Measurements from ENCODE around the gene CSNK1D.

The CSNK1D gene

DNA sequence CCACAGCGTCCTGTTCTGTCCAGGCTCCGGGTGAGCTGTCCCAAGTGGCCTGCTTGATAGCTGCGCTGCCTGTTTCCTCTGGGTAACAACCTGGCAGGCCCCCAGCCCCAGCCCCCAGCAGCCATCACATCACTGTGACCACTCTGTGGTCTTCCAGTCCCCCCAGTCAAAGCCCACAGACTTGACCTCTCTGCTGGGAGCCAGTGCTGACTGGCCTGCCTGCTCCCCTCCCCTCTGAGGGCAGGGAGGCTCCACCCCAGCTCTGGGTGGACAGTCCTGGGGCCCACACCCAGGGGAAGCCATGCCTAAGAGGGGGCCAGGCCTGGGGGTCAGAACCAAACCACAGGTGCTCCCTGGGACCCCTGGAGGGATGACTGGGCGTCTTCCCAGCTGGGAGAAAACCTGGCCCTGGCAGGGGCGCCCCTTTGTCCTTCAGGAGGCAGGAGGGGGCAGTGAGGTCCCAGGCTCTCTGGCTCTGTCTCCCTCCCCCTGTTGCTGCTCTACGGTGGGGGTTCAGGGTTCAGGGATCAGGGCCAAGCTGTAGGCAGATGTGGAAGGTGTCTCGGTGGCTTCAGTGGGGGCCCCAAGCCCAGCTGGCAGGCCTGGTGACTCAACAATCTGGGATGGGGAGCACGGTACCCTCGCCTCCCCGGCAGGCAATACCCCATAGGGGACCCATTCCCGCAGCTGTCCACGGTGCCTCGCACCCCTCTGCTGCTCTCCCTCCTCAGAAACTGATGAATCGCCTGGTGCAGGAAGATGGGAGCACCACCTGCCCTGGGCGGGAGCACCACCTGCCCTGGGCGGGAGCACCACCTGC, 46.5 kb downstream of the CSNK1D start:
- DNase-seq = no peak

DNA sequence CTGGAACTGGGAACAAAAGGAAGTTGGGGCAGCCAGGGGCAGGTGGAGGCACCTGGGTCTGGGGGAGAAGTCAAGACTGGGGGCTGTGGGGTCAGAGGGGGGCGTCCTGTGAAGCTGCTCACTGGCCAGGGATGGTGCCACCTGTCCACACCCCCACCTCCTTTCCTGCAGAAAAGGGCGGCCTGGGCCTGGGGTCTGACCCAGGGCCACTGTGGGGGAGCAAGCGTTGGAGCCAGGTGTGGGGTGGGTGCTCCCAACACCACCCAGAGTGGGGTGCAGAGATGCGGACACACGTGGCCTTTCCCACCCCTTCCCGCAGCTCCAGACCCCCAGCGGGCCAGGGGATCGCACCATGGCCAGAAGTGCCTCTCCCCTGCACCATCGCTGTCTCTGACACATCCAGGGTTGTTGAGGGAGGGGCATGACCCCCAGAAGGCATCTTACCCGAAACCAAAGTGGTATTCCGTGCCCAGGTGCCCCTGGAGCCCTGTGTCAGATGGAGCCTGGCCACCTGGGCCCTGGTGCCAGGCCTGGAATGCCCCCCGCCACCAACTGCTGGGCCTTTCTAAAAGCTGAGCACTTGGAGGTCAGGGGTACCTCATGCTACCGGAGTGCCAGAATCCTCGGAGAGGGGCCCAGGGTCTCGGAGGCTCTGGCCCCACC, 47.2 kb downstream of the CSNK1D start:
- no peak for DNase-seq

DNA sequence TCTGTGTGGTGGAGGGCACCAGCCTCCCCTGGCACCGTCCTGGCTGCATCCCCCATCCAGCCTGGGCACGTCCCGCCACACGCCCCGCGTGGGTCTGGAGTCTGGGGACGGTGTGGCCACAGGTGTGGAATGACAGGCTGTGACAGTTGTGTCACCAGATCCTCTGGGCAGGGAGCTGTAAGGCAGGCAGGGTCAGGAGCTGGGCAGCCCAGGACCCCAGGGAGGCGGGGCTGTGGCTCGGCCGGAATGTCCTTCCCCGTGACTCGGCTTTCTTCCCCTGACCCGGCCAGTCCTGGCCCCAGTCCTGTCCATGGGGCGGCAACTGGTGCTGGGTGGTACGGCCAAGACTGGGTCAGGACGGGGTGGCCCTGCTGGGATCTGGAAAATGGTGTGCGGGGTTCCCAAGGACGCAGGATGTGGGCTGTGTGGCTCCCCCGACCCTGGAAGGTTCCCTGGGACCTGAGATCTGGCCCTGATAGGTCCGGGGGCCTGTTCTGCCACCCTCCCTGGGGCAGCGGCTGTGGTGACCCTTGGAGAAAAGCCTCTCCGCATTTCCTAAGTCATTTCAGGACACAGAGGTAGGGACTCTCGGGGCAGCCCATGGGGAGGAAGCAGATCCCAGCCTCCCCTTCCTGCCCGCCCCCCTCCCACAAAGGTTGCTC, 48.0 kb downstream of the CSNK1D start:
- DNase-seq = no peak

DNA sequence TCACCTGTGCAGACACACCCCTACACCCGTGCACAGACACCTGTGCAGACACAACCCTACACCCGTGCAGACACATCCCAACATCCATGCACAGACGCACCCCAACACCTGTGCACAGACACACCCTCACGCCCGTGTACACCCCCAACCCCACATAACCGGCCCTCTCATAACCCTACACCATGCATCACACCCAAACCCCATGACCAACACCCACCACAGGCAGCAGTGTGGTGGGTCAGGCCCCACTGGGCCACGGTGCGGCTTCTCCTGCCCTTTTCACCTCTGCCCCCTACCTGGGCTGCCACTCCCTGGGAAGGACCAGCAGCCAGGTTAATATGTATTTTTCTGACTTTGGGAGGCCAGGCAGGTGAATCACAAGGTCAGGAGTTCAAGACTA, 48.8 kb downstream of the CSNK1D start:
- DNase-seq = no peak

DNA sequence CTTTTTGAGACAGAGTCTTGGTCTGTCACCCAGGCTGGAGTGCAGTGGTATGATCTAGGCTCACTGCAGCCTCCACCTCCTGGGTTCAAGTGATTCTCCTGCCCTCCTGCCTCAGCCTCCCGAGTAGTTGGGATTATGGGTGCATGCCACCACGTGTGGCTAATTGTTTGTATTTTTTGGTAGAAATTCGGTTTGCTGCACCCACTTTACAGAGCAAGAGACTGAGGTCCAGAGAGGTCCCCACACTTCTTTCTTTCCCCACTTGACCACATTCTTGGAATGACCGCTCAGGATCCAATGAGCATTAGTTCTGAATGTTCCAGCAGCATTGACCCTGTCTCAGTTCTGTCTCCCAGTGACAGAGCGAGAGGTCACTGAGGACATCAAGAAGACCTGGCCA, 50.0 kb downstream of the CSNK1D start:
- no peak for DNase-seq

DNA sequence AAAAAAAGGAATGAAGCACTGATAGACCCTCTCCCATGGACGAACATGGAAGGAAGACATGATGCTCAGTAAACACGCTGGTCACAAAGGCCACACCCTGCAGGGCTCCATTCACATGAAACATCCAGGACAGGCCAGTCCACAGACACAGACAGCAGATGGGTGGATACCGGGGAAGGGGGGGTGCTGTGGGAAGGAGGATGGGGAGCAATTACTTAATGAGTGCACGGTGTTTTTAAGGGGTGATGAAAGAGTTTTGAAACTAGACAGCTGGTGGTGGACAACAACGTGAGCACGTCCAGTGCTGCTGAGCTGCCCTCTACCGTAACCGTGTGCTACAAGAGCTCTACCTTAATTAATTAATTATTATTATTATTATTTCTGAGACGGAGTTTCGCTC, 50.7 kb downstream of the CSNK1D start:
- no peak for DNase-seq

DNA sequence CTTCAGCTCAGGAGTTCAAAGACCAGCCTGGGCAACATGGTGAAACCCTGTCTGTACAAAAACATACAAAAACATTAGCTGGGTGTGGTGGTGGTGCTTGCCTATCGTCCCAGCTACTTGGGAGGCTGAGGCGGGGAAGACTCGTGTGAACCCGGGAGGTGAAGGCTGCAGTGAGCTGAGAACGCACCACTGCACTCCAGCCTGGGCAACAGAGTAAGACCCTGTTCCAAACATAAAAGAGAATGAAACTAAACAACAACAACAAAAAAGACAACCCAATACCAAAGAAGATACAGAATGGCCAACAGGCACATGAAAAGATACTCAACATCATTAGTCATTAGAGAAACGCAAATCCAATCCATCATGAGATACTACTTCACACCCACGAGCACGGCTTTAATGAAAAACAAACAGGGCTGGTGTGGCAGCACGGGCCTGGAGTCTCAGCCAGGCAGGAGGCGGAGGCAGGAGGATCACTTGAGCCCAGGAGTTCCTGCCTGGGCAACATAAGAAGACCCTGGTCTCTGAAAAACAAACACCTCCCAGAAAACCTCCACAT, 52.1 kb downstream of the CSNK1D start:
- DNase-seq = no peak

DNA sequence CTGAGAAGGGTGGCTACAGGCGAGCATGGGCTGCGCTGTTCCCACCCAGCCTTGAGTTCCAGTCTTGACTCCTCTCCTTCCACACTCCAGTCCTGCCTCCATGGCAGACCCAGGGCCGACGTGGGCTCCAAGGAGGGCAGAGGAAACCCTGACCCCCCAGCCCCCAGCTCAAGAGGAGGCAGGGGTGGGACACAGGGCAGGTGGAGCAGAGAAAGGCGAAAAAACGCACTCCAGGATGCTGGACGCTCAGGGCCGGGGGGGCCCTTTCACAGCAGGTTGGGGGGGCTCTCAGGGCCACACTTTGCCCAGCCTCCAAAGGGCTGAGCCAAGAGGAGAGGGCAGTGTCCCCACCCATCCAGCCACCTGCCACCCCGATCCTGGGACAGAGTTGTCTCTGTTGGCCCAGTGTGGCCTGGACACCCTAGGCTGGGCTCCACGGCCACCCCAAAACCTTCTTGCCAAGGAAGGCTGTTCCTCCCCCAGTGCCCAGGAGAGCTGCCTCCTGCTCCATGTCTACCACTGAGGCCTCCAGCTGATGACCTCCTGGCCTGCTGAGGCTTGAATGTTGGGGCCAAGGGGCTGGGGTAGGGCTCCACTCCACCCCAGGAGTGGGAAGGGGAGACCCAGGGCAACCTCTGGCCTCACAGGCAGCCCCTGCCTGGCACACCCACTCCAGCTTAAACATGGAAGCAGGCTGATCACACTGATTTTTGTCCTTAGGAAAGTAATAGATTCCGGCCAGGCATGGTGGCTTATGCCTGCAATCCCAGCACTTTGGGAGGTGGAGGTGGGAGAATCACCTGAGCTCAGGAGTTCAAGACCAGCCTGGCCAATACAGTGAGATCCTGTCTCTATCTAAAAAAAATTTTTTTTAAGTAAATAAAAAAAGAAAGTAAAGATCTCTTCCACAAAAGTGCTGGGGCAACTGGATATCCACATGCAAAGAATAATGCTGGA, 53.5 kb downstream of the CSNK1D start:
- DNase-seq = no peak

DNA sequence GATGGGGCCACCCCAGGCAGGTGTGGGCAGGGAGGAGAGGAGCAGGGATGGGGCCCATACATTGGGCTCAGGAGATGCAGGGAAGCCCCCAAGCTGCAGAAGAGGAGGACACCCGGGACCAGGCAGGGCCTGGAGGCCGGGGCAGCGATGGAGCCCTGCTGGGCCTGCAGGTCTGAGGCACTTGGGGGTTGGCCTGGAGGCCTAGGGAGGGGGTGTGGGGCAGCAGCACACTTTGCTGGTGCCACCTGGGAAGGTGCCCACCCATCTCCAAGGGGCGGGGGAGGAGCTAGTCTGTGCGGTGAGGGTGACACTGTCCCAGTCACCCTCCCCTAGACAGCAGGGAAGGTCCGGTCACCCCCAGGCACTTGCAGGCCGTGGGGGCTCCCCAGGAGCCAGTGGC, 54.4 kb downstream of the CSNK1D start:
- DNase-seq = no peak

DNA sequence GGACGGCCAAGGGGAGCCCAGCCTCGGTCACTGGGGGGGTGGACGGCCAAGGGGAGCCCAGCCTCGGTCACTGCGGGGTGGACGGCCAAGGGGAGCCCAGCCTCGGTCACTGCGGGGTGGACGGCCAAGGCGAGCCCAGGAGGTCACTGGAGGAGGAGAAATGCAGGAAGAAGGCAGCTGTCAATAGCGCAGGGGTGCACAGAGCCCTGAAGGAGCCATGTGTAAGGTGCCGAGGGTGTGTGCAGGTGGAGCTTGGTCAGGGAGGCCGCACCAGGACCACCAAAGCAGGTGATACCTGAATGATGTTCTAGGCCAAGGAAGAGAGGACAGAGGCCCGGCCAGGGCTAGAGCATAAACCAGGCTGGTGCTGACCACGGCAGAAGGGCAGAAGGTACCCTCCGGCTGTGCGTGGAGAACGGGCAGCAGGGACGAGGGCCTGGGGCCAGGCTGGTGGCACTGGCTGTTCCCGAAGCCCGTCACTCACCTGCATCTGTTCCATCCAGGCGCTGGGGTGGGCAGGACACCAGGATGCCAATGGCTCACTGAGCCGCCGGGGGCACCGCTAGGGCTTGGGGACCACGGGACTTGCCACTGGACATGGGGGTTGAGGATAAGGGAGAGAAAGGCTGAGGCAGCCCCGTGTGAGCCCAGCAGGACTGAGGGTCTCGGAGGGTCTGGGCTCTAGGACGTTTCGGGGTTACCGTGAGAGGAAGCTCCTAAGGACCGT, 55.0 kb downstream of the CSNK1D start:
- DNase-seq = no peak

DNA sequence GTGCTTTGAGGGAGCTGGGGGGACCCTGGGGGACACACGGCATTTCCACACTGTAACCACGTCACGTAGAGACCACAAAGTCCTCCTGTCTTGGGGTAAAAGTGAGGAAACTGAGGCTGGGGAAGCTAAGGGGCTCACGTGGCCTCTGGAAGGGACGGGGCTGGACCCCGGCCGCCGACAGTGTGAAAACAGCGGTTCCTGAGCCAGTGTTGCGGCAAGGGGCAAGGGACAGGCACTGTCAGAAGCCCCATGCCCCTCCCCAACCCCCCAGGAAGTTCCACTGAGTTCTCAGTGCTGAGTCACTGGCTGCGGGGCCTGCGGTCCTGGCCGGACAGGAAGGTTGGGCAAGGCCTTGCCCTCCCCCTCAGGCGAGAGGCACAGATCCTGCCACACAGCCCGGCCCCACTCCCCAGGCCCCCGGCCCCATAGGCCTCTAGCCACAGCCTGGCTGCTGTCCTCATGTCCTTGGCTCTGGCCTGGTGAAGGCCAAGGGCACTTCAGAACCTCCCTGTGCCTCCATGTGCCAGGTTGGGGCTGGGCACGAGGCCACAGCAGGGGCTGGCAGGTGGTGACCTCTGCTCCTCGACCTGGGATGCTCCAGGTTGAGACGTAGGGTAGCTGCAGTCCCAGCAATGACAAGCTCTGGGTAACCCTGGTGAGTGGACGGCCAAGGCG, 55.8 kb downstream of the CSNK1D start:
- DNase-seq = no peak

DNA sequence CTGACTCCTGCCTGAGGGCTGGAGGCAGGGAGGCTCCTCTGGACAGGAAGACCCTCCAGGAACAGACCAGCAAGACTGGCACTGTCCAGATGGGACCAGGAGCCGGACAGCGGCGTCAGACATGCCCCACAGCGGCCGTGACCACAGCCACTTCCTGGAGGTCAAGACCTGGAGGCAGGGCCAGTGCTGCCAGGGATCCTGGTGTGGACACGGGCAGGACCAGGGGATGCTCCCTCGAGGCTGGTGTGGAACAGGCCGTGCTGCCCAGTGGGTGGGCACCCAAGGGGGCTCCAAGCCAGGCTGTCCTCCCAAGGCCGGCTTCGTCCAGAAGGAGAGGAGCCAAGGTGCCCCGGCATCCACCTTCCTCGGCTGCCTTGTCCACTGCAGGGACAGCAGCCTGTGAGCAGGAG, 56.4 kb downstream of the CSNK1D start:
- DNase-seq = no peak

DNA sequence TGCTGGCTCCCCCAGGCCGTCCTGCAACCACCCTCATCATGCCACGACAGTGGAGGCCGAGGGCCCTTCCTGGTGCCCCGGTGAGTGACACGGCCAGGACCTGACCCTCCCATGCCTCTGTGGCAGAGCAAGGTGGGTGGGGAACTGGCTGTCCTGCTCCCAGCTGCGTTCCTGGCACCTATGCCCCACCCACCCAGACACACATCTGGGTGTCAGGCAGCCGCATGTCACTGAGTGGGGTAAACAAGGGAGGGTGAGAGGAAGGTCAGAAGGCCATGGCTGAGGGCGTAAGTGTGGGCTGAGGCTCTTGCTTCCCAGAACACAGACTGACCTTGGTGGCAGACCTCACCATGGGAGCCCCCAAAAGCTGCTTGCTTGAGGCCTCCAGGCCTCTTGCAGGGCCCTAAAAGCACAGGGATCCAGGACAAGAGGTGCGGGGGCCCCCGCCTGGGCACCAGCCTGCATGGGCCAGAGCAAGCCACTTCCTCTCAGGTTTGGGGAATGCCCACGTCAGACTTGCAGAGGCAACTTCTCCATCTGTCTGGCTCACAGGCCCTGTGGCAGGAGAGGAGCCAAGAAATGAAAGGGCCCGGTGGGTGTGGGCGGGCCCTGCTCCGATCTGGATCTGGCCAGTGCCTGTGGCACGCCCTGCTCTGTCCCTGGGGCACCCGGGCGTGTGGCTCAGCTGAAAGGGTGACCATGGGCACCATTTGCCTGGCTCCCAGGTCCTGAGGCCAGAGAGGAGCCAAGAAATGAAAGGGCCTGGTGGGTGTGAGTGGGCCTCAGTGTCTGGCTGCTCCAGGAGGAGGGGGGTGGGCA, 57.0 kb downstream of the CSNK1D start:
- peak; percentile 68 for DNase-seq

DNA sequence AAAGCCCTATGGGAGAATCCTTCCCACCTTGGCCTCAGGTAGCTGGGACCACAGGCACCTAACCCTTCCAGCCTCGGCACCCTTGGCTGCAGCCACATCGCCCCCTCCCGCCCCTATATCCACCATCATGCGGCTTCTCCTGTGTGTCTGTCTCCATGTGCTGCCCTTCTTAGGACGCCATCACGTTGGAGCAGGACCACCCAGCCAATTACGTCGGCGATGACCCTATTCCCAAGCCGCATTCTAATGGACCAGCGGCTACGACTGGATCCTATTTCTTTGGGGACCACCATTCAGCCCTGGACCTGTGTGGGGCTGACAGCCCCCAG, 57.6 kb downstream of the CSNK1D start:
- no peak for DNase-seq

DNA sequence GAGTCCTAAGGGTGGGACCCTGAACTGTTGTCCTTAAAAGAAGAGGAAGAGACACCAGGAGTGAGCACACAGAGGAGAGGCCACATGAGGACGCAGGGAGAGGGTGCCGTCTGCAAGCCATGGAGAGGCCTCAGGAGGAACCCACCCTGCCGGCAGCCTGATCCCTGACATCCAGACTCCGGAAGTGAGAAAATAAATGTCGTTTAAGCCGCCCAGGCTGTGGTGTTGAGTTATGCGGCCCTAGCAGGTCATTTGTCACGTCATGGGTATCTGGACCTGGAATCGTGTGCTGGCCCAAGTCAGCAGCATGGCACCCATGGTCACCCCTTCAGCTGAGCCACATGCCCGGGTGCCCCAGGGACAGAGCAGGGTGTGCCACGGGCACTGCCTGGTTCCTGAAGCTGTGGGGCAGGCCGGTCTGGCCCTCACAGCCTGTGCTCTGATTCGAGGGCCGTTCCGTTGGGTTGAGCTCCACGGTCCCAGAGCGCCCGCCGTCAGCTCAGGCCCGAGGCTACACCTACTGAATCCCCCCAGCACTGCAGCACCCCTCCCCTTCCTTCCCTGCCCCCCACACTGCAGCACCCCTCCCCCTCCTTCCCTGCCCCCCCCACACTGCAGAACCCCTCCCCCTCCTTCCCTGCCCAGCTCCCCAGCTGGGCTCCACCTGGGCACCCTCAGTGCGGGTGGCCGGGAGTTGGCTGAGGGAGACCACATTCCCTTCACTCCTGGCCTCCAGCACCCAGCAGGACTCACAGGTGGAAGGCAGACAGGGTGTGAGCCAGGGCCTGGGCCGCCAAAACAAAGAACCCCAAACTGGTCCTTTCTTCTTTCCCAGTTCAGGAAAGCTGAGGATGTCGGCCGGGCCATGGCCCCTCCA, 58.2 kb downstream of the CSNK1D start:
- DNase-seq = no peak

DNA sequence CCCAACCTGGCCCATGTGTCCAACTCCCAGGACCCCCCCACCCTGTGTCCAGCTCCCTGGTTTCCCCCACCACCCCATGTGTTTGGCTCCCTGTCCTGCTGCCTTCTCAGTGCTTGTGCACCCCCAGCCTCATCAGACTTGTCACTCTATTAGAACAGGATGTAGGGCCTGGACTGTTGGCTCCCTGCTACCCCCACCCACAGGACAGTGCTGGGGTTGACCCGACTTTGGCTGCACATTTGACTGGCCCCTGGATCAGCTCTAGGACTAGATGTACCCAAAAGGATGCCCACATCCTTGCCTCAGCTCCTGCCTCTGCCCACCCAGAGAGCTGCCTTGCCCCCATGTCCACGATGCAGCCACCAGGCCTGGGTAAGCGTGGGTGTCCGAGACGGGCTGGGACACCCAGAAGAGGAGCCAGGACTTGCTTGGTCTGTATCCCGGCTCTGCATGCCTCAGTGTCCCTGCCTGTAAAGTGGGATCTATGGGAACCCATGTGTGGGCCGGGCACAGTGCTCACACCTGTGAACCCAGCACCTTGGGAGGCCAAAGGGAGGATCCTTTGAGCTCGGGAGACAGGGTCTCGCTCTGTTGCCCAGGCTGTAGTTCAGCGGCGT, 59.4 kb downstream of the CSNK1D start:
- no peak for DNase-seq

DNA sequence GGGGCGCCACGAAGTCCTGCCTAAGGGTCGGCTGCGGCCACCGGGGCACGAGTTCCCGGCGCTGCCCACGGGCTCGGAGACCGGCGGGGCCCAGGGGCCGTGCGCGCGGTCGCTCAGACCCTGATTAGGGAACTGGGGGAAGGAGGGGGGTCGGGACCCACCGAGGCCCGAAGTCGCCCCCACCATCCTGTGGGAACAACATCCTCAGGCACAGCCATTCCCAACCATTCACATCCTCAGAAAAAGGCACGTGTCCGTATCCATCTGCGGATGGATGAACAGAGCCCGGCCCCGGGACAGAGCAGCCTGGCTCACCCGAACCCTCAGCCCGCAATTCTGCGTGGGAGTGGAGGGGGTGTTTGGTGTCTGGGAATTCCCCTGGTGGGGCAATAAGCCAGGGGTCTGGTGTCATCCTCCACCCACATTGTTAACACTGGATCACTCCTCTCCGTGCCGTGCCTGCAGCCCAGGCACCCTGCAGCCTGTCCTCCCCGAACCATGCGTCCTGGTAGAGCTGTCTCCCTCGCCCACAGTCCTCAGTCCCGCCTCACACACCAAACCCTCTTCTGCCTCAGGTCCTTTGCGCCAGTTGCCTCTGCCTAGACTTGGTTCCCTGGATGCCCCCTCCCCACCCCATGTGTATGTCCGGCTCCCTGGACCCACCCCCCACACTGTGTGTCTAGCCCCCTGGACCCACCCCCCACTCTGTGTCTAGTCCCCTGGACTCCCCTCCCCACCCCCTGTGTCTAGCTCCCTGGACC, 60.1 kb downstream of the CSNK1D start:
- peak; percentile 72 for DNase-seq

All from CD4-positive, alpha-beta T cell treated with Interleukin-21 for 1 hour (primary cell).